DMS 273 treated with DMSO at 0.1 percent for 48 hours (cell line): ENCODE data around the gene ZCRB1.

ENCODE experiments used
- DNase-seq: peaks from one replicate; lab custom pipeline; 2025; lab: John Stamatoyannopoulos, UW

ZCRB1 gene

DNA sequence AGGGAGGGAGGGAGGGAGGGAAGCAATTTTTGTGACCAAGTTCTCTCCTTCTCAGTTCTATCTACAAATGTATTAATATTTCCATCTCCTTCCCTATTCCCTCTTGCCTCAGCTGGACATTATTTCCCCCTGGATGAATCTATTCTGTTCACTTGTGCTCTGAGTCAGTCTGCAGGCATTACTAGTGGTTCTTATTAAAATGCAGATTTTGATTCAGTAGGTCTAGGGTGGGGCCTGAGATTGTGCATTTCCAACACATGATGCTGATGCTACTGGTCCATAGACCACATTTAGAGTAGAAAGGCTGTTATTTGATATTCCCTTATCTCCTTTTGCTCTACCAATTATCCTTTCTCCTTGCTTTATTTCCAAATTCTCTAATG, 47.8 kb downstream of the ZCRB1 start:
- no peak for DNase-seq

DNA sequence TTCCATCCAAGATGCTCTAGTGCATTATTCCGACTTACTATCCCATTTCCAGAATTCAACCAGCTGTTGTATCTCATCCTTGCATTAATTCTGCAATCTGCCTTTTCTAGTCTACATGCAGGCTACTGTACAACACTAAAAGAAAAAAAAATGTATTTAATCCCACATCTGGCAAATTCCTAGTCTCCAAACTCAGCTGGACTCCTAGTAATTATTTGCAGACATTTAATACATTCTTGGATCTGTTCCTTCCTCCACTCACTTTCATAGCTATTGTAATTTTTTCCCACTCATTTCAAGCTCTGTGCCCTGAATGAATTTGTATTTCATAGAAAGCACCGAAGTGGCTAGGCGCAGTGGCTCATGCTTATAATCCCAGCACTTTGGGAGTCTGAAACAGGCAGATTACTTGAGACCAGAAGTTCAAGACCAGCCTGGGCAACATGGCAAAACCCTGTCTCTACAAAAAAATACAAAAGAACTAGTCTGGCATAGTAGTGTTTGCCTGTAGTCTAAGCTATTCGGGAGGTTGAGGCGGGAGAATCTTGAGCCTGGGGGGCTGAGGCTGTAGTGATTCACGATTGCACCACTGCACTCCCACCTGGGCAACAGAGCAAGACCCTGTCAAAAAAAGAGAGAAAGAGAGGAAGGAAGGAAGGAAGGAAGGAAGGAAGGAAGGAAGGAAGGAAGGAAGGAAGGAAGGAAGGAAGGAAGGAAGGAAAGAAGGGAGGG, 48.3 kb downstream of the ZCRB1 start:
- DNase-seq, result no peak

GRCh38 chr12:42275499-42275898, 50.4 kb downstream of the ZCRB1 start:
- no peak for DNase-seq

GRCh38 chr12:42273706-42274105, 52.2 kb downstream of the ZCRB1 start:
- no peak for DNase-seq

DNA sequence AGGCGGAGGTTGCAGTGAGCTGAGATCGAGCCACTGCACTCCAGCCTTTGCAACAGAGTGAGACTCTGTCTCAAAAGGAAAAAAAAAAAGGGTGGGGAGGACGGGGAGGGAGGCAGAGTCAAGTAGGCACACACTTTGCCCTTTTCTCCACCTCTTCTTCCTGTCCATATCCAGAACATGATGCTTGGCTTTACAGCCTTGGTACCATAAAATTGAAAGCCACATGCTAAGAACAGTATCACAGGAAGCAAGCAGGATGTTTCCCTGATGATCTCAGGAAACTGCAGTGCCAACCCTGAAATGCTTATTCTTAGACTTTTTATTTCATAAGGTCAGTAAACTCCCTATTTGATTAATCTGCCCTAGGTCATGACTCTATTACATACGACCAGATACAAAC, 55.3 kb downstream of the ZCRB1 start:
- no peak for DNase-seq

DNA sequence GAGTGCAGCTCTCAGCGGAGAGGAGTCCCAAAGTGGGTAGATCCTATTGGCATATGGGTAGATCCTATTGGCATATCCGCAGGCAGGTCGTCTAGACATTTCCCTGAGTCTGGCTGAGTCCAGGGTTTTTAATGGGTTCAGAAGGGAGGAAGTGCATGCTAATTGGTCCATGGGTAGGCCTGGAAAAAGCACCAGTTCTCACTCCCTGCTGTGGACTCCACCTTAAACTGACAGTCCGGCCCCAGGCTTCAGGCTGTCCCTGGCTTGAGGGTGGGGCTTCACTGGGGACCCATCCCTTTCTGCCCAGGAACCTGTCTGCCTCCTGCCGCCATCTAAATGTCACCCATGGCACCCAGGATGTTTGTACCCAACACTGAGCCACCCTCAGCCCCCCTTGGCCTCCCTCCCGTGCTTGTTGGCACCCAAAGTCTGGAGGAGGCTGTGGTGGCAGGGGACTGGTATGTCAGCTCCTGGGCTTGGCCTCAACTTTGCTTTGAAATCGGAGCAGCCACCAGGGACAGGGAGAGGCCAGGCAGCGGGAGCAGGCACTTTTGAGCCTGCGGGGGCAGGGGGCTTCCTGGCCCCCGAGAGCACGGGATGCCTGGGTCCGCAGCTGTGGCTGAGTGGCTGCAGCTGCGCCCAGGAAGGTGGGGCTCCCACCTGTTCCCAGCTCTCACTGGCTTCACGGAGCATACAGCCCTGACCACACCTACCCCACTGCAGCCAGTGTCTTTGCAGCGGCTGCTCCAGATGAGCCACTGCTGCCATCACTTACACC, 58.3 kb downstream of the ZCRB1 start:
- no peak for DNase-seq

DNA sequence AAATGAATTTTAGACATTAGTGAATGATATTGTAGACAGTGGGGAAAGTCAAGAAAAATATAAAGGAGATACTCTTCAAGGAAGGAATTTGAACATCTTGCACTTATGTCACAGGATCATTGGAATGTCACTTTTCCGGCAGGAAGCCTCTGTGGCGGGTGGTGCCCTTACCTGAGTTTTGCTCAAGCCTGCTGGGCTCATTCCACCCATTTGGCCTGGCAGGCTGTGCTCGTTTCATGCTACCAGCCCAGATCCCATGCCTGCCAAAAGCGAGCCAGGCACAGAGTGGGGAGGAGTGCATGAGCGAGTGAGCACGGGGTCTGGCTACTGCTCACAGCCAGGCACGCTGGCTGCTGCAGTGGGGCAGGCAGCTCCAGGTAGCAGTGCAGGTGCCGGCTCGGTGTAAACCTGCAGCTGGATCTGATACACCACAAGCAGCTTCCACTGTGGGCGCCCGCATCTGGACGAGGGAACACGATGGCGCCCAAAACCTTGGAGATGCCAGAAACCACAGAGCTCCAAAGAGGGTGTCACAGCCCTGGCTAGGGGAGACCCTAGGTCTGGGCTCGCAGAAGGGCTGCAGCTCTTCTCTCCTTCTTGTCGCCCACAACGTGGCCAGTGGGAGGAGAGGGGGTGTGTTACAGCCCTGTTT, 59.2 kb downstream of the ZCRB1 start:
- DNase-seq, result no peak

GRCh38 chr12:42262271-42262670, 63.6 kb downstream of the ZCRB1 start:
- no peak for DNase-seq
